H9 (cell line): ENCODE data around the gene RDM1. TPM values are rescaled to one million over a fixed set of nuclear protein-coding genes. Genes with fewer than 3 reads are reported as not detected.

Experiments
- DNase-seq: peaks from one replicate; pipeline ENCODE4 v3.0.0-alpha.2; 2017
- H2AFZ ChIP-seq: one replicate; pipeline ENCODE4 v1.6.1; 2013; ENCODE audit warnings: mild to moderate bottlenecking, low read length, control low read depth, moderate library complexity
- H2AK5ac ChIP-seq: 2 replicates; pipeline ENCODE4 v1.6.1; 2013; ENCODE audit warnings: low read length, control low read depth, mixed read lengths; ENCODE audit not compliant: insufficient read length
- H2BK120ac ChIP-seq: one replicate; pipeline ENCODE4 v1.6.1; 2013; ENCODE audit warnings: low read depth, mild to moderate bottlenecking, low read length, control low read depth, inconsistent platforms; ENCODE audit not compliant: poor library complexity, severe bottlenecking
- H2BK12ac ChIP-seq: 2 replicates; pipeline ENCODE4 v1.6.1; 2013; ENCODE audit warnings: low read length, control low read depth, mixed read lengths, low read depth; ENCODE audit not compliant: insufficient read length
- H2BK15ac ChIP-seq: 2 replicates; pipeline ENCODE4 v1.6.1; 2013; ENCODE audit warnings: low read depth, low read length, control low read depth
- H2BK20ac ChIP-seq: one replicate; pipeline ENCODE4 v1.6.1; 2013; ENCODE audit warnings: low read depth, mild to moderate bottlenecking, low read length, control low read depth, inconsistent platforms; ENCODE audit not compliant: poor library complexity, severe bottlenecking
- H2BK5ac ChIP-seq: 2 replicates; pipeline ENCODE4 v1.6.1; 2013; ENCODE audit warnings: low read length, control low read depth, mixed read lengths; ENCODE audit not compliant: insufficient read length
- H3K14ac ChIP-seq: 2 replicates; pipeline ENCODE4 v1.6.1; 2013; ENCODE audit warnings: low read length, control low read depth; ENCODE audit not compliant: insufficient read depth
- H3K18ac ChIP-seq: 2 replicates; pipeline ENCODE4 v1.6.1; 2013; ENCODE audit warnings: low read depth, mild to moderate bottlenecking, mixed read lengths, low read length, control low read depth; ENCODE audit not compliant: insufficient read length
- H3K23ac ChIP-seq: 2 replicates; pipeline ENCODE4 v1.6.1; 2013; ENCODE audit warnings: low read length, control low read depth, mixed read lengths, low read depth; ENCODE audit not compliant: insufficient read length
- H3K23me2 ChIP-seq: 2 replicates; pipeline ENCODE4 v1.6.1; 2013; ENCODE audit warnings: low read depth, mild to moderate bottlenecking, mixed read lengths, low read length, control low read depth; ENCODE audit not compliant: insufficient read length, poor library complexity, severe bottlenecking
- H3K27ac ChIP-seq: 2 replicates; pipeline ENCODE4 v1.5.1; 2013; ENCODE audit warnings: low read length, control low read depth, mixed read lengths, low read depth; ENCODE audit not compliant: insufficient read length
- H3K27me3 ChIP-seq: 2 replicates; pipeline ENCODE4 v1.6.1; 2013; ENCODE audit warnings: low read length, control low read depth, inconsistent platforms; ENCODE audit not compliant: insufficient read depth
- H3K4ac ChIP-seq: 2 replicates; pipeline ENCODE4 v1.6.1; 2013; ENCODE audit warnings: low read depth, mild to moderate bottlenecking, control low read depth, inconsistent platforms, low read length, moderate library complexity
- H3K4me1 ChIP-seq: 2 replicates; pipeline ENCODE4 v1.6.1; 2013; ENCODE audit warnings: low read length, control low read depth, inconsistent platforms; ENCODE audit not compliant: insufficient read depth
- H3K4me2 ChIP-seq: 2 replicates; pipeline ENCODE4 v1.6.1; 2013; ENCODE audit warnings: low read length, control low read depth, mixed read lengths; ENCODE audit not compliant: insufficient read length, insufficient read depth
- H3K56ac ChIP-seq: 2 replicates; pipeline ENCODE4 v1.6.1; 2013; ENCODE audit warnings: low read depth, mild to moderate bottlenecking, mixed read lengths, low read length, control low read depth; ENCODE audit not compliant: insufficient read length
- H3K79me1 ChIP-seq: 2 replicates; pipeline ENCODE4 v1.6.1; 2013; ENCODE audit warnings: low read depth, mild to moderate bottlenecking, moderate library complexity, low read length, control low read depth, inconsistent platforms; ENCODE audit not compliant: insufficient read depth, poor library complexity, severe bottlenecking
- H3K79me2 ChIP-seq: 2 replicates; pipeline ENCODE4 v1.6.1; 2013; ENCODE audit warnings: low read length, control low read depth, inconsistent platforms; ENCODE audit not compliant: insufficient read depth
- H3K9ac ChIP-seq: 2 replicates; pipeline ENCODE4 v1.6.1; 2013; ENCODE audit warnings: low read length, control low read depth, mixed read lengths; ENCODE audit not compliant: insufficient read length; ENCODE audit errors: extremely low read depth
- H3K9me3 ChIP-seq: one replicate; pipeline ENCODE4 v1.6.1; 2013; ENCODE audit warnings: low read depth, low read length, inconsistent platforms; ENCODE audit not compliant: control insufficient read depth
- H3T11ph ChIP-seq: one replicate; pipeline ENCODE4 v1.6.1; 2013; ENCODE audit warnings: mild to moderate bottlenecking, low read length, control low read depth, inconsistent platforms
- H4K20me1 ChIP-seq: one replicate; pipeline ENCODE4 v1.6.1; 2013; ENCODE audit not compliant: control insufficient read depth, insufficient read length, insufficient read depth
- H4K5ac ChIP-seq: 2 replicates; pipeline ENCODE4 v1.6.1; 2013; ENCODE audit warnings: low read depth, mild to moderate bottlenecking, mixed read lengths, low read length, control low read depth; ENCODE audit not compliant: insufficient read length
- H4K8ac ChIP-seq: replicated peaks from 2 replicates; pipeline ENCODE4 v1.6.1; 2013; ENCODE audit warnings: low read length, control low read depth, mixed read lengths, low read depth; ENCODE audit not compliant: insufficient read length
- H4K91ac ChIP-seq: 2 replicates; pipeline ENCODE4 v1.6.1; 2013; ENCODE audit warnings: low read depth, mild to moderate bottlenecking, moderate library complexity, mixed read lengths, low read length, control low read depth; ENCODE audit not compliant: insufficient read length
- H3K27ac Mint-ChIP-seq, 3 experiments: 2 replicates in 2 of 3; 3 replicates in 1 of 3; pipeline ENCODE4 v1.8.0; 2020 to 2021; ENCODE audit warnings: mixed read lengths in 3 of 3, mild to moderate bottlenecking in 1 of 3, moderate library complexity in 1 of 3
- H3K27me3 Mint-ChIP-seq: 2 replicates; pipeline ENCODE4 v1.8.0; 2021; ENCODE audit warnings: low read depth, mild to moderate bottlenecking, moderate library complexity, mixed read lengths
- H3K36me3 Mint-ChIP-seq, 3 experiments: 2 replicates in 2 of 3; 3 replicates in 1 of 3; pipeline ENCODE4 v1.8.0; 2020 to 2021; ENCODE audit warnings: low read depth in 3 of 3, mixed read lengths in 3 of 3; ENCODE audit not compliant: insufficient read depth in 1 of 3
- H3K4me1 Mint-ChIP-seq, 2 experiments: 2 replicates each; pipeline ENCODE4 v1.8.0; 2020; ENCODE audit warnings: mixed read lengths in 2 of 2
- H3K4me3 Mint-ChIP-seq, 2 experiments: 2 replicates in 1 of 2; 3 replicates in 1 of 2; pipeline ENCODE4 v1.8.0; 2020 to 2021; ENCODE audit warnings: mild to moderate bottlenecking in 2 of 2, mixed read lengths in 2 of 2, moderate library complexity in 1 of 2
- H3K9me3 Mint-ChIP-seq, 2 experiments: 2 replicates in 1 of 2; 3 replicates in 1 of 2; pipeline ENCODE4 v1.8.0; 2020; ENCODE audit warnings: mild to moderate bottlenecking in 2 of 2, mixed read lengths in 2 of 2, moderate library complexity in 1 of 2
- CTCF ChIP-seq: fragments of 200-600 bp; sonication (generic); conservative IDR thresholded peaks from 3 replicates; pipeline ENCODE4 v1.8.0; 2021; ENCODE audit warnings: antibody characterized with exemption, mild to moderate bottlenecking
- WGBS: extraction: QIAGEN DNeasy Blood & Tissue Kit; methylation state at CpG from one replicate; pipeline ENCODE4 v1.1.7; 2013; ENCODE audit warnings: missing lambda C conversion rate, low lambda C conversion rate, mixed read lengths; ENCODE audit not compliant: insufficient read length; ENCODE audit errors: extremely low coverage; 5-methylcytosine and 5-hydroxymethylcytosine counted together
- total RNA-seq: library from RNA; stranded (reverse); gene quantifications from 2 replicates; pipeline ENCODE4 v1.2.1, GENCODE V29; 2021

Gene RDM1
- total RNA-seq, 1 experiment from 2014 or later, result 9.0 TPM

DNA sequence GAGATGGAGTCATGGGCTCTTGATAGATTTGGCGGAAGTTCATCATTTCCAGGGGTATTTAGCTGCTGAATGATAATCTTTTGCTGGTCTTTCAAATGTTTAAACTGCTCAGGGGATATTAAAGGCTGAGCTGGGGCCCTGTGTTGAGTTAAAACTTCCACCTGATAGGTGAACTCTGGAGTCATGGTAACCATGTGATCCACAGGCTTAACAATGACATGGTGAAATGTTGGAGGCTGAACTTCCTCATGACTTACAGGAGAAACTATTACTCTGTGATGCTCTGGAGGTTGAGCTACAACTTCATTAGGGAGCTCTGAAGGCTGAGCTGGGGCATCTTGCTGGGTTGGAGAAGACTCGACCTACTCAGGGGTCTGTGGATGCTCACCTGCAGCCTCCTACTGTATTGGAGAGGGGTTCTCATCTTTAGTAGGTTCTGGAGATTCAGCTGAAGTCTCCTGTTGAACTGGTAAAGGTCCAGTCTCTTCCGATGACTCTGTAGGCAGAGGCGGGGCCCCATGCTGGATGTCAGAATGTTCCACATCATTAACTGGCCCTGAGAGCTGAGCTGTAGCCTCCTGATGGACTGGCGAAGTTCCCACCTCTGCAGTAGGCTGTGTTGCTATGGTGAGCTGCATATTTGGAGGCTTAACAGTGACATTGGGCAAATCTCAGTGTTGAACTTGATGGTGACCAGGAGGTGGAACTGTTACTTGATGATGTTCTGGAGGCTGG is 24.2 kb downstream of the RDM1 start:
- no peak overlapping the region for H3K9ac ChIP-seq
- no peak overlapping the region for H2BK120ac ChIP-seq
- no peak overlapping the region for H3K18ac ChIP-seq
- peaks cover 0 to 3% of the 10 kb centered on the region in 2 experiments; a peak in 3 of 4 replicates for H3K4me1 Mint-ChIP-seq
- H3K14ac ChIP-seq, result no peak overlapping the region
- no peak overlapping the region for H4K8ac ChIP-seq
- no peaks in the 10 kb centered on the region for H3K27me3 ChIP-seq
- no peak overlapping the region for H4K91ac ChIP-seq
- no peaks in the 10 kb centered on the region; a peak in 1 of 7 replicates for H3K36me3 Mint-ChIP-seq
- H3K79me2 ChIP-seq, result 0 out of 2 replicates have a peak, but pooled peaks cover 1% of the 10 kb centered on the region
- no peaks in the 10 kb centered on the region for H4K20me1 ChIP-seq
- H2BK12ac ChIP-seq, result no peak overlapping the region
- H3K4ac ChIP-seq, result no peak overlapping the region
- H3K27me3 Mint-ChIP-seq, result peaks cover 7% of the 10 kb centered on the region; the same call in 1 of the 2 replicates
- TF ChIP-seq CTCF, result no peak
- H3K4me1 ChIP-seq, result no peaks in the 10 kb centered on the region
- WGBS, result no CpG with 5 or more reads among the region's 5 CpGs
- H3K56ac ChIP-seq, result no peak overlapping the region
- H3K4me3 Mint-ChIP-seq, result no peak overlapping the region
- no peak overlapping the region for H2AFZ ChIP-seq
- no peaks in the 10 kb centered on the region for H3K9me3 ChIP-seq
- H3K27ac Mint-ChIP-seq, result no peak overlapping the region
- no peak overlapping the region for H2BK5ac ChIP-seq
- no peak overlapping the region for H4K5ac ChIP-seq
- H3K4me2 ChIP-seq, result no peak overlapping the region
- no peaks in the 10 kb centered on the region for H3K23me2 ChIP-seq
- no peak for DNase-seq
- H3K9me3 Mint-ChIP-seq, result peaks cover 11 to 27% of the 10 kb centered on the region in 2 experiments; a peak in 4 of 5 replicates
- no peak overlapping the region for H3K27ac ChIP-seq
- H2AK5ac ChIP-seq, result no peak overlapping the region
- H3K79me1 ChIP-seq, result no peaks in the 10 kb centered on the region
- H2BK15ac ChIP-seq, result no peak overlapping the region
- H2BK20ac ChIP-seq, result no peak overlapping the region
- no peak overlapping the region for H3T11ph ChIP-seq
- no peak overlapping the region for H3K23ac ChIP-seq
